Breast epithelium (tissue), 4 donors: ENCODE measurements around the gene CDK14. TPM values are rescaled to one million over a fixed set of nuclear protein-coding genes. Genes with fewer than 3 reads are reported as not detected.
"Not testable (repeated sequence)": the region's sequence is repeated elsewhere in the genome, so short reads cannot be mapped to it uniquely, and the experiment has no call there.

Source experiments
- DNase-seq, 2 donors: peaks; one replicate each; pipeline ENCODE4 v3.0.0-alpha.2; 2019; ENCODE audit warnings: low spot score in 2 of 2
- H3K27ac ChIP-seq, 2 donors: fragments of 200-600 bp; sonication (generic) in 1 of 2; one replicate each; pipeline ENCODE4 v1.5.1; 2016 to 2019; ENCODE audit warnings: mild to moderate bottlenecking in 1 of 2
- H3K27me3 ChIP-seq, 2 donors: fragments of 200-600 bp; sonication (generic) in 1 of 2; one replicate each; pipeline versions ENCODE4 v1.5.1 to v1.6.0; 2017 to 2019; ENCODE audit warnings: control low read depth in 1 of 2, mild to moderate bottlenecking in 1 of 2
- H3K36me3 ChIP-seq: fragments of 200-600 bp; one replicate; pipeline ENCODE4 v1.5.1; 2019
- H3K4me1 ChIP-seq, 2 donors: fragments of 200-600 bp; sonication (generic); one replicate each; pipeline ENCODE4 v1.5.1; 2016 to 2019; ENCODE audit warnings: control low read depth in 1 of 2
- H3K4me3 ChIP-seq, 3 donors: fragments of 200-600 bp; sonication (generic); 1 replicate in 2 of 3; 2 replicates in 1 of 3; pipeline ENCODE4 v1.5.1; 2016 to 2019; ENCODE audit warnings: mild to moderate bottlenecking in 3 of 3, moderate library complexity in 2 of 3
- H3K9me3 ChIP-seq, 2 donors: fragments of 200-600 bp; sonication (generic) in 1 of 2; one replicate each; pipeline ENCODE4 v1.5.1; 2016 to 2019; ENCODE audit warnings: control low read depth in 1 of 2
- POLR2A ChIP-seq: fragments of 450-650 bp; IDR thresholded peaks from one replicate; pipeline ENCODE4 v1.6.1; 2016; ENCODE audit warnings: antibody characterized with exemption, mild to moderate bottlenecking, moderate library complexity
- POLR2AphosphoS5 ChIP-seq, 3 donors: sonication (generic); formaldehyde crosslinking; IDR thresholded peaks; one replicate each; pipeline ENCODE4 v1.6.1; 2017; ENCODE audit warnings: antibody characterized with exemption in 3 of 3
- intact Hi-C: fragments of 100-400 bp; cut with DNase I; formaldehyde crosslinking; loops from one replicate; pipeline ENCODE4 v1.15.1; 2023; ENCODE audit warnings: low total_unique reads
- total RNA-seq, 3 donors: library from RNA; depleted of rRNA; stranded (reverse); fragments of >200 nt; gene quantifications; one replicate each; pipeline ENCODE4 v1.1.0, GENCODE V29; 2016
- TF ChIP-seq, protein P1 (sequence below), 3 donors: fragments of 450-650 bp; IDR thresholded peaks; one replicate each; pipeline ENCODE4 v1.5.1; 2016 to 2017; ENCODE audit warnings: antibody characterized with exemption in 3 of 3, mild to moderate bottlenecking in 3 of 3, moderate library complexity in 3 of 3

CDK14 gene
- total RNA-seq, 3 donors from 2014 or later, result 16.3 to 64.7 (median 29.8) TPM

DNA sequence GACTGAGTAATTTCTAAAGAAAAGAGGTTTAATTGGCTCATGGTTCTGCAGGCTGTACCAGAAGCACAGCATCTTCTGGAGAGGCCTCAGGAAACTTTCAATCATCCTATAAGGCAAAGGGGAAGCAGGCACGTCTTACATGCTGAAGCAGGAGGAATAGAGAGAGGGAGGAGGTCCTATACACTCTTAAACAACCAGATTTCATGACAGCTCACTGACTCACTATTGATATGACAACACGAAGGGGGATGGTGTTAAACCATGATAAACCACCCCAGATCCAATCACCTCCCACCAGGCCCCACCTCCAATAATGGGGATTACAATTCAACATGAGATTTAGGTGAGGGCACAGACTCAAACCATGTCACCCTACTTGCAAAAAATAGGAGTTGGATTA lies 201.5 kb downstream of the CDK14 start:
- Histone ChIP-seq H3K4me1 (no peaks in the 10 kb centered on the region), H3K4me3 (no peak overlapping the region), H3K9me3 (peaks cover 7 to 10% of the 10 kb centered on the region in 2 donors), H3K27ac (no peak overlapping the region), H3K27me3 (no peaks in the 10 kb centered on the region), H3K36me3 (no peaks in the 10 kb centered on the region)
- DNase-seq, result no peak
- intact Hi-C loops, result no loop called here
- TF ChIP-seq POLR2AphosphoS5 (IDR thresholded peaks at IDR 0.05), result no peak
- TF ChIP-seq, protein P1, sequence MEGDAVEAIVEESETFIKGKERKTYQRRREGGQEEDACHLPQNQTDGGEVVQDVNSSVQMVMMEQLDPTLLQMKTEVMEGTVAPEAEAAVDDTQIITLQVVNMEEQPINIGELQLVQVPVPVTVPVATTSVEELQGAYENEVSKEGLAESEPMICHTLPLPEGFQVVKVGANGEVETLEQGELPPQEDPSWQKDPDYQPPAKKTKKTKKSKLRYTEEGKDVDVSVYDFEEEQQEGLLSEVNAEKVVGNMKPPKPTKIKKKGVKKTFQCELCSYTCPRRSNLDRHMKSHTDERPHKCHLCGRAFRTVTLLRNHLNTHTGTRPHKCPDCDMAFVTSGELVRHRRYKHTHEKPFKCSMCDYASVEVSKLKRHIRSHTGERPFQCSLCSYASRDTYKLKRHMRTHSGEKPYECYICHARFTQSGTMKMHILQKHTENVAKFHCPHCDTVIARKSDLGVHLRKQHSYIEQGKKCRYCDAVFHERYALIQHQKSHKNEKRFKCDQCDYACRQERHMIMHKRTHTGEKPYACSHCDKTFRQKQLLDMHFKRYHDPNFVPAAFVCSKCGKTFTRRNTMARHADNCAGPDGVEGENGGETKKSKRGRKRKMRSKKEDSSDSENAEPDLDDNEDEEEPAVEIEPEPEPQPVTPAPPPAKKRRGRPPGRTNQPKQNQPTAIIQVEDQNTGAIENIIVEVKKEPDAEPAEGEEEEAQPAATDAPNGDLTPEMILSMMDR (IDR thresholded peaks at IDR 0.05), result no peak
- TF ChIP-seq POLR2A, result no peak

DNA sequence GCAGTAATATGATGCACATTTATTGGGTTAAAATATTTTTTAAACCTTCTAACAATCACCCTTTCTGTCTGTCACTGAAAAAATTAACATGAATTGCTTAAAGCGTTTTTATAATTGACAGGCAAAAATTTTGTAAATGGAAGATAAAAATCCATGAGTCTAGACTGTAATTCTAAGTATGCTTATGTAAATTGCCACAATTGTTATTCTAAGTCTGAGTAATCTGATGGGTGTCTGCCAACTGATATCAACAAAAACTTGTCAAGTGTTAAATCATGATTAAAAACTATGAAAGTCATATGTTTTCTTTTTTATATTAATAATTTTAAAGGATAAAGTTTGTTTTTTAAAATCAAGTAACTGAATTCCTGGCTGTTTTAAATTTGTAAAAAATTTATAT lies 208.2 kb downstream of the CDK14 start:
- Histone ChIP-seq H3K27ac (no peak overlapping the region), H3K4me3 (no peak overlapping the region), H3K27me3 (no peaks in the 10 kb centered on the region), H3K4me1 (no peaks in the 10 kb centered on the region), H3K36me3 (no peaks in the 10 kb centered on the region), H3K9me3 (no peaks in the 10 kb centered on the region)
- intact Hi-C loops, result no loop called here
- TF ChIP-seq, protein P1 (IDR thresholded peaks at IDR 0.05), result no peak
- TF ChIP-seq POLR2A (no peak), POLR2AphosphoS5 (IDR thresholded peaks at IDR 0.05) (no peak)
- no peak for DNase-seq

DNA sequence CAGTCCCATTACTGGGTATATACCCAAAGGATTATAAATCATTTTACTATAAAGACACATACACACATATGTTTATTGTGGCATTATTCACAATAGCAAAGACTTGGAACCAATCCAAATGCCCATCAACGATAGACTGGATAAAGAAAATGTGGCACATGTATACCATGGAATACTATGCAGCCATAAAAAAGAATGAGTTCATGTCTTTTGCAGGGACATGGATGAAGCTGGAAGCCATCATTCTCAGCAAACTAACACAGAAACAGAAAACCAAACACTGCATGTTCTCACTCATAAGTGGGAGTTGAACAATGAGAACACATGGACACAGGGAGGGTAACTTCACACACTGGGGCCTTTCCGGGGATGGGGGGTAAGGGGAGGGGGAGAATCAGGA lies 219.4 kb downstream of the CDK14 start:
- H3K27ac ChIP-seq, DNase-seq, intact Hi-C loops, H3K4me3 ChIP-seq, H3K4me1 ChIP-seq, H3K9me3 ChIP-seq, H3K27me3 ChIP-seq, H3K36me3 ChIP-seq: not testable (repeated sequence)

DNA sequence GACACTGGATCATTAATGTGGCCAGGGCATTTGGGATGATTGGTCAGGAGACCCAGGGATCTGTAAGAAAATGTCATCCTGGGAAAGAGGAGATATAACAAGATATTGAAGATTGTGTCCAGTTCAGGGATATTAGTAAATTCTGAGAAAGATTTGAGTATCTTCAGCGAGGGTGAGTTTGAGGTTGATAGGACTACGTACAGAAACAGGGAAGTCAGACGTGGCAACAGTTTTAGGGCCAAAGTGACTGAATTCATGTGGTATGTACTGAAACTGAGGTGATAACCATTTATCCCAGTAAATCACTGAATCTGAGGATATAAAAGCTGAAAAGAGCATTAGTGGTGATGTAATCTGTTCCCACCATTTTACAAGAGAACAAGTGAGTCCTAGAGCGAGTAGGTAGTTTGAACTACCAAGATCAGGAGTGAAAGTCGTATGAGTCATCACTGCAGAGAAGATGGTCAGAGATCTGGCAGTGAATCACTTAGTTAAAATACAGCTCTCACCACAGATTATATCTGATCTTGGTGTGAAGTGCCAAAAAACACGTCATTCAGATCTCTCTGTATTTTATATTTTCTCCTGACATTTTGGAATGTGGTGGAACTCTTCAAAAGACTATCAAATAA lies 220.5 kb downstream of the CDK14 start:
- TF ChIP-seq POLR2AphosphoS5 (IDR thresholded peaks at IDR 0.05) (no peak), POLR2A (no peak)
- TF ChIP-seq, protein P1 (IDR thresholded peaks at IDR 0.05), result no peak
- Histone ChIP-seq H3K9me3 (no peaks in the 10 kb centered on the region), H3K27ac (peak overlapping the region; percentile 46 to 84), H3K4me1 (no peaks in the 10 kb centered on the region), H3K36me3 (no peaks in the 10 kb centered on the region), H3K27me3 (no peaks in the 10 kb centered on the region), H3K4me3 (peak overlapping the region in 1 of 3 donors; percentile 36)
- intact Hi-C loops, result no loop called here
- no peak for DNase-seq

DNA sequence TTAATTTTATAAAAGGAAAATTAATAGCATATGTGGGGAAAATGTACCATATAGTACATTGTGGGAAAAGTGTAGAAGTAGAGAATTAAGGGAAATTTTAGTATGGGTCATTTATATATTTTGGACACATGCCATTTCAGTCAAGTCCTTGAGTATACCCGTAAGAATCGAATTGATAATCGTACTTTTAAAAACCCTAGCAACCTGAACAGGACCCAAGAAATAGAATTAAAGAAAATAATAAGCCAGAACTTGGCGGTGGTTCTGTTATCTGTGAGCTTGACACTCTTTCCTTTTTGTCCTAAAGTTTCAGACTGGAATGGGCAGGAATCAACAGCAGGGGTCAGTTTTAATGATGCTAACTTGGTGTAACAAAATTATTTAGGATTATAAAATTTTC lies 221.0 kb downstream of the CDK14 start:
- Histone ChIP-seq H3K4me1 (no peaks in the 10 kb centered on the region), H3K9me3 (no peaks in the 10 kb centered on the region), H3K27ac (peak overlapping the region in 1 of 2 donors; percentile 46), H3K36me3 (no peaks in the 10 kb centered on the region), H3K4me3 (no peak overlapping the region), H3K27me3 (no peaks in the 10 kb centered on the region)
- TF ChIP-seq, protein P1 (IDR thresholded peaks at IDR 0.05), result no peak
- no peak for TF ChIP-seq POLR2AphosphoS5 (IDR thresholded peaks at IDR 0.05)
- TF ChIP-seq POLR2A, result no peak
- intact Hi-C loops, result no loop called here
- no peak for DNase-seq

DNA sequence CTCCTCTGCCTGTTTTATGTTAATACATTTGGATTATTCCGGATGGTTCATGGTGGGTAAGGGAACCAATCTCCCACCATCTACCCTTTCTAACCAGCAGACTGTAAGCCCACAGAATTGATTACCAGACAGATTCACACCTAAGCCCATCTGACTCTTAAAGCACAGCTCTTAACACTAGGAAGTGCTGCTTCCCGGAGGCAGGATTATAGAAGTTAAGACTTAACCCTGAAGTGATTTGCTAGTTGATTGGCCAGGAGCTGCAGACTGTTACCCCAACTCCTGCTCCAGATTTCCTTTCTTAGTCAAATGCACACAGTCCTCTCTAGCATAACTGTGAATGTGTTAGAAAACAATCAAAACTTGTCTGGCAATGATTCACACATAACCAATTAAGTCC lies 221.7 kb downstream of the CDK14 start:
- Histone ChIP-seq H3K27ac (peak overlapping the region; percentile 16 to 23), H3K27me3 (no peaks in the 10 kb centered on the region), H3K36me3 (no peaks in the 10 kb centered on the region), H3K4me1 (no peaks in the 10 kb centered on the region), H3K9me3 (no peaks in the 10 kb centered on the region), H3K4me3 (no peak overlapping the region)
- TF ChIP-seq POLR2AphosphoS5 (IDR thresholded peaks at IDR 0.05) (no peak), POLR2A (no peak)
- TF ChIP-seq, protein P1 (IDR thresholded peaks at IDR 0.05), result no peak
- no peak for DNase-seq
- intact Hi-C loops, result no loop called here
